Activated CD8-positive, alpha-beta memory T cell treated with anti-CD3 and anti-CD28 coated beads, Interleukin-2, amount 50 U/mL, for 24 hours (primary cell): Measurements from ENCODE around the gene CPZ.

Source experiments
- DNase-seq: peaks from one replicate; pipeline ENCODE4 v3.0.0-alpha.2; 2020; ENCODE audit errors: extremely low read depth

The CPZ gene

GRCh38 chr4:8639021-8639420, 46.5 kb downstream of the CPZ start:
- no peak for DNase-seq

GRCh38 chr4:8639777-8640720, 47.5 kb downstream of the CPZ start:
- DNase-seq = no peak

GRCh38 chr4:8640816-8641215, 48.3 kb downstream of the CPZ start:
- no peak for DNase-seq

- DNase-seq = no peak
Measured at GRCh38 chr4:8641256-8641655, 48.7 kb downstream of the CPZ start.

GRCh38 chr4:8641931-8642650, 49.5 kb downstream of the CPZ start:
- DNase-seq = no peak

GRCh38 chr4:8642651-8643321, 50.2 kb downstream of the CPZ start:
- DNase-seq = no peak

GRCh38 chr4:8643441-8643840, 50.9 kb downstream of the CPZ start:
- DNase-seq = no peak

GRCh38 chr4:8643986-8644385, 51.4 kb downstream of the CPZ start:
- no peak for DNase-seq

GRCh38 chr4:8644461-8644891, 51.9 kb downstream of the CPZ start:
- no peak for DNase-seq

GRCh38 chr4:8644966-8645752, 52.6 kb downstream of the CPZ start:
- DNase-seq = no peak

GRCh38 chr4:8645753-8646124, 53.2 kb downstream of the CPZ start:
- no peak for DNase-seq

- DNase-seq = no peak
Measured at GRCh38 chr4:8646296-8647093, 53.9 kb downstream of the CPZ start.

GRCh38 chr4:8647094-8647570, 54.6 kb downstream of the CPZ start:
- DNase-seq = no peak

GRCh38 chr4:8647626-8648025, 55.1 kb downstream of the CPZ start:
- DNase-seq = no peak

GRCh38 chr4:8648296-8648695, 55.7 kb downstream of the CPZ start:
- DNase-seq = no peak

GRCh38 chr4:8648816-8649630, 56.5 kb downstream of the CPZ start:
- DNase-seq = no peak

- DNase-seq = no peak
Measured at GRCh38 chr4:8649631-8650361, 57.2 kb downstream of the CPZ start.

GRCh38 chr4:8651661-8652180, 59.2 kb downstream of the CPZ start:
- no peak for DNase-seq
